Pancreas (tissue), 10 donors: ENCODE measurements around the gene CXCL1. TPM values are rescaled to one million over a fixed set of nuclear protein-coding genes. Genes with fewer than 3 reads are reported as not detected.

Source experiments
- ATAC-seq, 4 donors: fragments of 200-7000 bp; cut with Tn5 transposase; one replicate each; pipeline versions ENCODE4 v1.8.0 to v1.9.1; 2020; ENCODE audit warnings: mild to moderate bottlenecking in 4 of 4, moderate library complexity in 4 of 4
- DNase-seq, 6 donors: peaks; one replicate each; pipeline ENCODE4 v3.0.0-alpha.2; 2020
- FAIRE-seq: peaks from 2 replicates; lab custom pipeline; 2012; peaks lifted over from hg19 to GRCh38; lab: Jason Lieb, UNC
- H3K27ac ChIP-seq, 4 donors: fragments of 200-600 bp; sonication (generic); 1 replicate in 3 of 4; 2 replicates in 1 of 4; pipeline versions ENCODE4 v1.5.0 to v1.8.0; 2020
- H3K27me3 ChIP-seq, 4 donors: fragments of 200-600 bp; one replicate each; pipeline ENCODE4 v1.8.0; 2021
- H3K36me3 ChIP-seq, 3 donors: fragments of 200-600 bp; sonication (generic) in 1 of 3; one replicate each; pipeline versions ENCODE4 v1.5.0 to v1.8.0; 2020 to 2021
- H3K4me1 ChIP-seq, 3 donors: fragments of 200-600 bp; one replicate each; pipeline ENCODE4 v1.8.0; 2021
- H3K4me3 ChIP-seq, 4 donors: fragments of 200-600 bp; sonication (generic) in 2 of 4; one replicate each; pipeline versions ENCODE4 v1.5.0 to v1.8.0; 2020 to 2021
- H3K9me3 ChIP-seq, 4 donors: fragments of 200-600 bp; one replicate each; pipeline ENCODE4 v1.8.0; 2021
- WGBS, 2 donors: extraction: QIAGEN DNeasy Blood & Tissue Kit; methylation state at CpG; one replicate each; pipeline ENCODE4 v1.1.7; 2013; 5-methylcytosine and 5-hydroxymethylcytosine counted together
- intact Hi-C, 3 donors: fragments of 100-400 bp; cut with DNase I; formaldehyde crosslinking; loops; one replicate each; pipeline versions ENCODE4 v1.11.1 to v1.14.2; 2022
- polyA plus RNA-seq, 2 donors: library from polyadenylated mRNA; stranded (reverse); fragments of 200-250 nt; gene quantifications; one replicate each; pipeline ENCODE4 v1.2.3, GENCODE V29; 2013
- total RNA-seq, 6 donors: library from RNA; stranded (reverse); fragmentation: NEBNext Ultra II Directional in 4 of 6; extraction: Animal tissue kit (Norgen Biotek cat#: 25700) in 4 of 6; gene quantifications; one replicate each; pipeline versions ENCODE4 v1.2.1 to v1.2.4, GENCODE V29; 2021 to 2023
- TF ChIP-seq, protein P1 (sequence below), 4 donors: fragments of 200-600 bp; sonication (generic) in 3 of 4; IDR thresholded peaks; one replicate each; pipeline versions ENCODE4 v1.5.0 to v1.8.0; 2021; ENCODE audit warnings: antibody characterized with exemption in 4 of 4
- donor health status: healthy with polysubstance abuse.
- donor health status: DM: no; HTN: no; CAD: no; lungs with moderate emphysema.
- donor health status: DM: no; HTN: no; CAD: no.
- donor health status: control.
- donor health status: control.
- donor health status: Bipolar disorder and iron deficiency.
- donor health status: DM: yes; HTN: yes; CAD: no.
- donor health status: DM: no; HTN: no; CAD: no.
- donor health status: DM: no; HTN: no; CAD: no.
- donor health status: DM: yes; HTN: yes; CAD: no.

CXCL1 gene
- total and polyA plus RNA-seq, 8 donors = 2.5 to 35.4 (median 16.8) TPM

- WGBS, 2 donors = 72 to 83% methylated on average over 3 of the region's 3 CpGs
- no peak for FAIRE-seq
Observed at GRCh38 chr4:73902817-73903547, 33.8 kb downstream of the CXCL1 start.

GRCh38 chr4:73904491-73904890, 35.3 kb downstream of the CXCL1 start:
- Histone ChIP-seq H3K4me1 (no peaks in the 10 kb centered on the region), H3K36me3 (no peaks in the 10 kb centered on the region), H3K27me3 (peaks cover 0 to 3% (median 0%) of the 10 kb centered on the region in 4 donors), H3K27ac (no peak overlapping the region), H3K9me3 (no peaks in the 10 kb centered on the region), H3K4me3 (no peak overlapping the region)
- DNase-seq (no peak), FAIRE-seq (no peak), ATAC-seq (peak in 1 of 4 donors; percentile 35)
- intact Hi-C loops = no loop called here
- WGBS, 2 donors = 16 to 20% methylated on average over 4 of the region's 4 CpGs
- TF ChIP-seq, protein P1, sequence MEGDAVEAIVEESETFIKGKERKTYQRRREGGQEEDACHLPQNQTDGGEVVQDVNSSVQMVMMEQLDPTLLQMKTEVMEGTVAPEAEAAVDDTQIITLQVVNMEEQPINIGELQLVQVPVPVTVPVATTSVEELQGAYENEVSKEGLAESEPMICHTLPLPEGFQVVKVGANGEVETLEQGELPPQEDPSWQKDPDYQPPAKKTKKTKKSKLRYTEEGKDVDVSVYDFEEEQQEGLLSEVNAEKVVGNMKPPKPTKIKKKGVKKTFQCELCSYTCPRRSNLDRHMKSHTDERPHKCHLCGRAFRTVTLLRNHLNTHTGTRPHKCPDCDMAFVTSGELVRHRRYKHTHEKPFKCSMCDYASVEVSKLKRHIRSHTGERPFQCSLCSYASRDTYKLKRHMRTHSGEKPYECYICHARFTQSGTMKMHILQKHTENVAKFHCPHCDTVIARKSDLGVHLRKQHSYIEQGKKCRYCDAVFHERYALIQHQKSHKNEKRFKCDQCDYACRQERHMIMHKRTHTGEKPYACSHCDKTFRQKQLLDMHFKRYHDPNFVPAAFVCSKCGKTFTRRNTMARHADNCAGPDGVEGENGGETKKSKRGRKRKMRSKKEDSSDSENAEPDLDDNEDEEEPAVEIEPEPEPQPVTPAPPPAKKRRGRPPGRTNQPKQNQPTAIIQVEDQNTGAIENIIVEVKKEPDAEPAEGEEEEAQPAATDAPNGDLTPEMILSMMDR (IDR thresholded peaks at IDR 0.05) = no peak

More at GRCh38 chr4:73902817-73903547, 33.8 kb downstream of the CXCL1 start:
- no peak for DNase-seq
- intact Hi-C loops = no loop called here
- H3K27me3 ChIP-seq = peaks cover 0 to 3% (median 0%) of the 10 kb centered on the region in 4 donors
- no peaks in the 10 kb centered on the region for H3K4me1 ChIP-seq
- TF ChIP-seq, protein P1 (IDR thresholded peaks at IDR 0.05) = no peak
- no peaks in the 10 kb centered on the region for H3K9me3 ChIP-seq
- H3K4me3 ChIP-seq = no peak overlapping the region
- no peaks in the 10 kb centered on the region for H3K36me3 ChIP-seq
- no peak for ATAC-seq
- no peak overlapping the region for H3K27ac ChIP-seq

DNA sequence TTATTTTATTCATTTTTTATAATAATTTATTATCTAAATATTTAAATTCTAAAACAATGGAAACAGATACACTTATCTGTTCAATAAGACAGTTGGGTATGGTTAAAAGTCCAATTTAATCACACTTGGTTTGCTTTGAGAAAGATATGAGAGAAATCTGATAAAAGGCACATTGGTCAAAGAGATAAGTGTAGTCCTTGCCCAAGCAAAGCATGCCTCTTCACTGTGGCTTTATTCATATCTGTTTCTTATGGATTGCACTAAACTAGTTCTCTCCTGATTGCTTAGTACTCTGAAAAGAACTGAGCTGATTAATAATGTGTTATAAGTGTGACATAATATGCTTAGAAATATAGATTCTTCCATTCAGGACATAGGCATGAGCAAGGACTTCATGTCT, 39.8 kb downstream of the CXCL1 start:
- ATAC-seq (no peak), DNase-seq (no peak)
- H3K4me1 ChIP-seq = no peaks in the 10 kb centered on the region

GRCh38 chr4:73911746-73912145, 42.6 kb downstream of the CXCL1 start:
- DNase-seq = no peak
- H3K27ac ChIP-seq = no peak overlapping the region
- TF ChIP-seq, protein P1 (IDR thresholded peaks at IDR 0.05) = no peak
- no peak overlapping the region for H3K4me3 ChIP-seq
- no peaks in the 10 kb centered on the region for H3K4me1 ChIP-seq
- no peak for ATAC-seq
- H3K9me3 ChIP-seq = no peaks in the 10 kb centered on the region
- intact Hi-C loops = no loop called here
- FAIRE-seq = no peak
- H3K36me3 ChIP-seq = no peaks in the 10 kb centered on the region
- no peaks in the 10 kb centered on the region for H3K27me3 ChIP-seq

More for the DNA sequence above, 39.8 kb downstream of the CXCL1 start:
- intact Hi-C loops = no loop called here
- TF ChIP-seq, protein P1 (IDR thresholded peaks at IDR 0.05) = no peak
- Histone ChIP-seq H3K36me3 (no peaks in the 10 kb centered on the region), H3K27me3 (peaks cover 0 to 2% (median 0%) of the 10 kb centered on the region in 4 donors), H3K4me3 (no peak overlapping the region), H3K27ac (no peak overlapping the region), H3K9me3 (no peaks in the 10 kb centered on the region)
- no peak for FAIRE-seq

DNA sequence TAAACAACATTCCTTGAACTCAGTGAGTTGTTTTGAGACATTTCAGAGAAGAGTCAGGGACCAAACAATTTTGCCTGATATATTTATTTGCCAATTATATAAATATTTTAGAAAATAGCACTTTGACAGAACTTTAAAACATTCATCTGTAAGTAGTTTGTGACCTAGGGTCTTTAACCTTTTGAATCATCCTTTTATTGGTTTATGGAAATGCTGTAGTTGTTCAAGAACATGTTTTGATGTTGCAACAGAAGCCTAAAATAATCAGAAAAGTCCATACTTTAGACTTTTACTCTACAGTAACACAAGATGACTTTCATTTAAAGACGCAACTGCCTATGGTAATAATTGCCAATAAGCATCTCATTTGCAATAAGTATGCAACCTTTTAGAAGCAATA, 43.0 kb downstream of the CXCL1 start:
- H3K36me3 ChIP-seq = no peaks in the 10 kb centered on the region
- TF ChIP-seq, protein P1 (IDR thresholded peaks at IDR 0.05) = no peak
- intact Hi-C loops = no loop called here
- H3K27ac ChIP-seq = no peak overlapping the region
- FAIRE-seq (no peak), ATAC-seq (no peak), DNase-seq (no peak)
- no peak overlapping the region for H3K4me3 ChIP-seq
- H3K27me3 ChIP-seq = no peaks in the 10 kb centered on the region
- H3K4me1 ChIP-seq = no peaks in the 10 kb centered on the region
- WGBS, 2 donors = 0 to 45% methylated on average over 1 of the region's 1 CpG
- no peaks in the 10 kb centered on the region for H3K9me3 ChIP-seq
